OCI-LY3 (cell line): ENCODE results near the gene SELENOT.

Experiments
- H2AFZ ChIP-seq: fragments of 200-600, 300-600 bp; shearing (Covaris generic); 2 replicates; pipeline ENCODE4 v1.6.0; 2014; ENCODE audit warnings: antibody characterized with exemption, low read depth, low read length
- H3K27ac ChIP-seq: fragments of 200-600, 300-600 bp; sonication (generic); 2 replicates; pipeline ENCODE4 v1.5.1; 2014; ENCODE audit warnings: mild to moderate bottlenecking, low read length, moderate library complexity, mixed read lengths
- H3K27me3 ChIP-seq: fragments of 200-600, 300-600 bp; sonication (generic); 2 replicates; pipeline ENCODE4 v1.6.1; 2014; ENCODE audit warnings: low read depth, low read length, mixed read lengths
- H3K36me3 ChIP-seq: fragments of 200-600, 300-600 bp; sonication (generic); replicated peaks from 2 replicates; pipeline ENCODE3; 2014; ENCODE audit warnings: low read depth, low read length, mixed read lengths
- H3K4me1 ChIP-seq: fragments of 300-600, 200-600 bp; sonication (generic); 2 replicates; pipeline ENCODE4 v1.6.1; 2014; ENCODE audit warnings: low read length, mixed read lengths
- H3K4me2 ChIP-seq: fragments of 200-600, 300-600 bp; sonication (generic); 2 replicates; pipeline ENCODE4 v1.6.1; 2014; ENCODE audit warnings: low read length, mixed read lengths
- H3K4me3 ChIP-seq: fragments of 300-600, 200-600 bp; sonication (generic); 2 replicates; pipeline ENCODE4 v1.5.1; 2014; ENCODE audit warnings: antibody characterized with exemption, mild to moderate bottlenecking, low read length, moderate library complexity
- H3K79me2 ChIP-seq: fragments of 300-600, 200-600 bp; shearing (Covaris generic); 2 replicates; pipeline ENCODE4 v1.6.1; 2014; ENCODE audit warnings: mild to moderate bottlenecking, low read length, mixed read lengths
- H3K9ac ChIP-seq: fragments of 300-600, 200-600 bp; shearing (Covaris generic); 2 replicates; pipeline ENCODE4 v1.6.0; 2014; ENCODE audit warnings: mild to moderate bottlenecking, low read length, moderate library complexity
- H3K9me3 ChIP-seq: fragments of 200-600, 300-600 bp; shearing (Covaris generic); 2 replicates; pipeline ENCODE4 v1.6.1; 2014; ENCODE audit warnings: low read length, mixed read lengths; ENCODE audit not compliant: insufficient read depth
- H4K20me1 ChIP-seq: fragments of 200-600, 300-600 bp; sonication (generic); 2 replicates; pipeline ENCODE4 v1.6.1; 2016; ENCODE audit warnings: low read length, mixed read lengths; ENCODE audit not compliant: insufficient read depth
- CTCF ChIP-seq: fragments of 200-600, 300-600 bp; sonication (generic); IDR thresholded peaks from 2 replicates; pipeline ENCODE4 v1.5.1; 2014; ENCODE audit warnings: antibody characterized with exemption, low read length, low read depth
- EZH2phosphoT487 ChIP-seq: fragments of 200-600 bp; shearing (Covaris generic); IDR thresholded peaks from 2 replicates; pipeline ENCODE4 v1.6.1; 2018; ENCODE audit warnings: antibody characterized with exemption, mixed run types, low read depth

SELENOT gene

GRCh38 chr3:150626148-150626930 lies 23.2 kb downstream of the SELENOT start:
- Histone ChIP-seq H3K4me2 (no peak overlapping the region), H3K27ac (no peak overlapping the region), H3K9ac (no peak overlapping the region), H3K4me3 (no peak overlapping the region), H2AFZ (no peak overlapping the region), H3K9me3 (no peaks in the 10 kb centered on the region), H3K27me3 (no peaks in the 10 kb centered on the region), H3K36me3 (peaks cover 32% of the 10 kb centered on the region), H3K4me1 (no peaks in the 10 kb centered on the region), H3K79me2 (peaks cover 33% of the 10 kb centered on the region), H4K20me1 (peaks cover 19% of the 10 kb centered on the region)
- no peak for TF ChIP-seq EZH2phosphoT487

- Histone ChIP-seq H2AFZ (no peak overlapping the region), H3K36me3 (peaks cover 33% of the 10 kb centered on the region), H3K4me3 (no peak overlapping the region), H3K27ac (no peak overlapping the region), H3K4me2 (no peak overlapping the region), H3K27me3 (no peaks in the 10 kb centered on the region), H4K20me1 (peaks cover 8% of the 10 kb centered on the region), H3K4me1 (no peaks in the 10 kb centered on the region), H3K9me3 (no peaks in the 10 kb centered on the region), H3K9ac (no peak overlapping the region), H3K79me2 (peaks cover 21% of the 10 kb centered on the region)
- no peak for TF ChIP-seq CTCF
- no peak for TF ChIP-seq EZH2phosphoT487
These were observed 24.4 kb downstream of the SELENOT start for GRCh38 chr3:150627557-150627956.

GRCh38 chr3:150631515-150632221 lies 28.5 kb downstream of the SELENOT start:
- H3K9ac ChIP-seq, result no peak overlapping the region
- H3K4me2 ChIP-seq, result no peak overlapping the region
- TF ChIP-seq EZH2phosphoT487, result no peak
- no peak for TF ChIP-seq CTCF
- H4K20me1 ChIP-seq, result peaks cover 4% of the 10 kb centered on the region; the same call in 1 of the 2 replicates
- H2AFZ ChIP-seq, result no peak overlapping the region
- H3K36me3 ChIP-seq, result peaks cover 27% of the 10 kb centered on the region
- no peak overlapping the region for H3K4me3 ChIP-seq
- no peak overlapping the region for H3K27ac ChIP-seq
- no peaks in the 10 kb centered on the region for H3K4me1 ChIP-seq
- H3K27me3 ChIP-seq, result no peaks in the 10 kb centered on the region
- H3K79me2 ChIP-seq, result no peaks in the 10 kb centered on the region
- no peaks in the 10 kb centered on the region for H3K9me3 ChIP-seq

DNA sequence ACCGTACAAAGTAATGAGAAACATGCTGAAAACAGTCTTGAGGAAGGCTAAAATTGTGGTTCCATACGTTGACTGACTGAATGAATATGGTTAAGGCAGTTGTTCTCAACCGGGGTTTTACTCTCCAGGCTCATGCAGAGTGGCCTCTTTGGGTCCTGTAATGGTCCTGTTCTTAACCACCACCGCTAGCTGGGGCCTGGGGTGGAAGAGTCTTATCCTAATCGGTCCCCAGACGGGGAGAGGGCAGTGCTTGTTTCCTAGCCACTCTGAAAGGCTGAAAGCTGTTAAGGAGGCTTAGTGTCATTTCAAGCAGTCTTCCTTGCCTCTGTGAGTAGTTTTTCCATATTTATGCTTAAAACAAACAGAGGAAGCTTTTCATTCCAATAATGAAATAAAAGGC lies 32.0 kb downstream of the SELENOT start:
- Histone ChIP-seq H3K9me3 (no peaks in the 10 kb centered on the region), H4K20me1 (0 out of 2 replicates have a peak, but pooled peaks cover 3% of the 10 kb centered on the region), H2AFZ (no peak overlapping the region), H3K4me2 (no peak overlapping the region), H3K27ac (no peak overlapping the region), H3K36me3 (peaks cover 17% of the 10 kb centered on the region), H3K9ac (no peak overlapping the region), H3K4me1 (no peaks in the 10 kb centered on the region), H3K4me3 (no peak overlapping the region), H3K79me2 (no peaks in the 10 kb centered on the region), H3K27me3 (no peaks in the 10 kb centered on the region)
- no peak for TF ChIP-seq EZH2phosphoT487
- TF ChIP-seq CTCF, result no peak
